ENCODE measurements around the gene CYFIP1. TPM values are rescaled to one million over a fixed set of nuclear protein-coding genes. Genes with fewer than 3 reads are reported as not detected.

Gene CYFIP1
- total and polyA plus RNA-seq, 2 of the 8 experiments (the other 6 are each of a cell fraction or from before 2014, with no cell fraction given): 38.6 to 81.7 TPM

- CTCF ChIA-PET (ENCODE audit: partially characterized antibody): interaction anchor here (0.6 to 1.8 kb wide), 2 partner anchors 13 to 19 kb away, joined by 3 read pairs; no protein-coding TSS in a partner anchor
- H3K9ac ChIP-seq (replicated peaks in 1 of 4; ENCODE audit: extremely low read depth in 1 of 4, low read depth in 3 of 4, low read length in 3 of 4): no peak overlapping the region
- H3K79me2 ChIP-seq (ENCODE audit: control insufficient read depth in 1 of 2, insufficient read depth in 2 of 2, low read length in 2 of 2): peaks cover 0 to 22% of the 10 kb centered on the region in 2 experiments; a peak in 2 of 4 replicates
- no peak overlapping the region for H2BK20ac ChIP-seq (ENCODE audit: low read length)
- H3K14ac ChIP-seq (ENCODE audit: insufficient read length): no peak overlapping the region
- no peak overlapping the region for H3K23ac ChIP-seq (ENCODE audit: insufficient read length)
- no peak overlapping the region for H2AK5ac ChIP-seq (ENCODE audit: low read depth, low read length)
- H4K8ac ChIP-seq (ENCODE audit: extremely low read depth, insufficient read depth, low read length): no peak overlapping the region
- H3K79me1 ChIP-seq (ENCODE audit: low read depth, low read length): peaks cover 29% of the 10 kb centered on the region
- H3K4me2 ChIP-seq (ENCODE audit: insufficient read depth in 1 of 2, low read depth in 2 of 2, low read length in 2 of 2): no peak overlapping the region
- H3K27ac ChIP-seq (ENCODE audit: low read depth, low read length): no peak overlapping the region
- H3K4me3 ChIP-seq (ENCODE audit: extremely low read depth in 1 of 4, insufficient read depth in 2 of 4, low read depth in 3 of 4, low read length in 4 of 4): no peak overlapping the region
- no peak overlapping the region for H4K91ac ChIP-seq (replicated peaks; ENCODE audit: insufficient read length, low read length)
- H3K36me3 ChIP-seq (ENCODE audit: control insufficient read depth in 2 of 4, insufficient read depth in 4 of 4, low read length in 3 of 4): no peaks in the 10 kb centered on the region
- H4K5ac ChIP-seq (ENCODE audit: insufficient read length, low read depth, low read length): no peak overlapping the region
- DNase-seq (ENCODE audit: low read depth in 1 of 2, low spot score in 2 of 2): no peak
- H3K27me3 ChIP-seq (replicated peaks in 1 of 4; ENCODE audit: control insufficient read depth in 3 of 4, extremely low read depth in 1 of 4, insufficient read depth in 3 of 4, low read length in 3 of 4): peaks cover 5 to 22% (median 12%) of the 10 kb centered on the region in 4 experiments
- no peak overlapping the region for H3K4ac ChIP-seq (replicated peaks; ENCODE audit: insufficient read length, low read depth, low read length)
- no peaks in the 10 kb centered on the region; a peak in 1 of 4 replicates for H3K9me3 ChIP-seq (ENCODE audit: insufficient read depth in 2 of 2, low read depth in 1 of 2, low read length in 1 of 2)
- H3K18ac ChIP-seq (ENCODE audit: extremely low read depth, low read length): no peak overlapping the region
- H2AFZ ChIP-seq (ENCODE audit: low read length): no peak overlapping the region
- no peak overlapping the region for H2BK12ac ChIP-seq (ENCODE audit: low read depth, low read length)
- no peaks in the 10 kb centered on the region; the same call in 1 of the 2 replicates for H3K23me2 ChIP-seq (ENCODE audit: low read depth, low read length)
- H2BK120ac ChIP-seq (replicated peaks; ENCODE audit: low read depth, low read length): no peak overlapping the region
- no peak overlapping the region for H3K56ac ChIP-seq (replicated peaks; ENCODE audit: insufficient read length, low read depth, low read length)
- no peak overlapping the region for H2BK15ac ChIP-seq (ENCODE audit: low read length)
- 89% methylated on average over 16 of the region's 16 CpGs; no CpG with 5 or more reads in 1 of the 2 experiments for WGBS, 2 experiments (ENCODE audit: extremely low coverage in 1 of 2, insufficient coverage in 1 of 2, insufficient read length in 1 of 2, insufficient replicate concordance in 2 of 2, low coverage in 1 of 2, low lambda C conversion rate in 2 of 2, missing lambda C conversion rate in 1 of 2)
- no peak for FAIRE-seq
- H3K4me1 ChIP-seq (replicated peaks in 1 of 4; ENCODE audit: control insufficient read depth in 3 of 4, insufficient read depth in 4 of 4, low read length in 3 of 4): peaks cover 0 to 2% (median 0%) of the 10 kb centered on the region in 4 experiments; a peak in 1 of 7 replicates
- no peak overlapping the region for H2BK5ac ChIP-seq (ENCODE audit: low read depth, low read length)
- POLR2A ChIA-PET (ENCODE audit: partially characterized antibody): no interaction called here
- H4K20me1 ChIP-seq (replicated peaks in 1 of 2; ENCODE audit: control insufficient read depth in 1 of 2, insufficient read depth in 2 of 2, low read length in 2 of 2): peaks cover 34 to 35% of the 10 kb centered on the region in 2 experiments
- no peak for TF ChIP-seq SIN3A (conservative IDR thresholded peaks at IDR 0.05 in 1 of 2, IDR thresholded peaks at IDR 0.05 in 1 of 2; ENCODE audit: low read depth in 1 of 2, low read length in 2 of 2)
- no peak for TF ChIP-seq RBBP5 (IDR thresholded peaks at IDR 0.05; ENCODE audit: borderline replicate concordance, low read depth, low read length)
- TF ChIP-seq RXRA (IDR thresholded peaks at IDR 0.05; ENCODE audit: insufficient read depth, low read depth, low read length): no peak
- no peak for TF ChIP-seq SP4 (IDR thresholded peaks at IDR 0.05; ENCODE audit: low read length)
- TF ChIP-seq JUN (IDR thresholded peaks at IDR 0.05; ENCODE audit: low read depth, low read length): no peak
- TF ChIP-seq CTBP2 (IDR thresholded peaks at IDR 0.05; ENCODE audit: borderline replicate concordance, insufficient read depth, insufficient read length, low read length): no peak
- TF ChIP-seq ATF3 (IDR thresholded peaks at IDR 0.05; ENCODE audit: insufficient read depth, low read depth, low read length): no peak
- TF ChIP-seq MAX (IDR thresholded peaks at IDR 0.05): no peak
- no peak for TF ChIP-seq MAFK (IDR thresholded peaks at IDR 0.05; ENCODE audit: low read depth, low read length)
- TF ChIP-seq POU5F1 (IDR thresholded peaks at IDR 0.05; ENCODE audit: low read depth, low read length): no peak
These were observed 21.5 kb downstream of the CYFIP1 start for GRCh38 chr15:22958487-22959280.

All from H1 (cell line).